Keratinocyte (primary cell): ENCODE results near the gene CEP57L1. TPM values are rescaled to one million over a fixed set of nuclear protein-coding genes. Genes with fewer than 3 reads are reported as not detected.

Source experiments
- DNase-seq: peaks from one replicate; pipeline ENCODE4 v3.0.0-alpha.2; 2011; ENCODE audit warnings: low read depth, missing footprints, low spot score
- FAIRE-seq: peaks from 2 replicates; lab custom pipeline; 2011; peaks lifted over from hg19 to GRCh38; lab: Jason Lieb, UNC
- H2AFZ ChIP-seq: 2 replicates; pipeline ENCODE4 v1.6.0; 2012; ENCODE audit warnings: low read length, control low read depth, inconsistent platforms; ENCODE audit not compliant: control insufficient read depth
- H3K27ac ChIP-seq: 2 replicates; pipeline ENCODE4 v1.5.1; 2011; ENCODE audit warnings: low read length; ENCODE audit not compliant: control insufficient read depth, insufficient read depth
- H3K27me3 ChIP-seq: 3 replicates; pipeline ENCODE4 v1.6.0; 2011; ENCODE audit warnings: low read length; ENCODE audit not compliant: control insufficient read depth, insufficient read depth; ENCODE audit errors: extremely low read depth
- H3K36me3 ChIP-seq, 2 experiments: 2 replicates in 1 of 2; 3 replicates in 1 of 2; pipeline ENCODE4 v1.5.1; 2011; ENCODE audit warnings: low read length in 2 of 2, mild to moderate bottlenecking in 1 of 2; ENCODE audit not compliant: control insufficient read depth in 2 of 2, insufficient read depth in 2 of 2; ENCODE audit errors: extremely low read depth in 1 of 2
- H3K4me1 ChIP-seq: 3 replicates; pipeline ENCODE4 v1.5.1; 2011; ENCODE audit warnings: low read length; ENCODE audit not compliant: control insufficient read depth, insufficient read depth; ENCODE audit errors: extremely low read depth
- H3K4me2 ChIP-seq: 3 replicates; pipeline ENCODE4 v1.6.0; 2011; ENCODE audit warnings: low read depth, low read length; ENCODE audit not compliant: control insufficient read depth, insufficient read depth; ENCODE audit errors: extremely low read depth
- H3K4me3 ChIP-seq, 3 experiments: fragments of 200-600 bp in 1 of 3; sonication (generic) in 1 of 3; 2 replicates in 2 of 3; 3 replicates in 1 of 3; pipeline ENCODE4 v1.5.1; 2011 to 2016; ENCODE audit warnings: low read length in 3 of 3, mild to moderate bottlenecking in 3 of 3, control low read depth in 2 of 3, inconsistent platforms in 1 of 3, low read depth in 1 of 3, mixed read lengths in 1 of 3, mixed run types in 1 of 3, moderate library complexity in 1 of 3; ENCODE audit not compliant: control insufficient read depth in 2 of 3, insufficient read depth in 2 of 3; ENCODE audit errors: extremely low read depth in 1 of 3
- H3K79me2 ChIP-seq: 2 replicates; pipeline ENCODE4 v1.6.0; 2012; ENCODE audit warnings: low read length; ENCODE audit not compliant: control insufficient read depth, insufficient read depth
- H3K9ac ChIP-seq: 3 replicates; pipeline ENCODE4 v1.6.0; 2011; ENCODE audit warnings: low read length; ENCODE audit not compliant: control insufficient read depth, insufficient read depth; ENCODE audit errors: extremely low read depth
- H3K9me1 ChIP-seq: 3 replicates; pipeline ENCODE4 v1.6.0; 2011; ENCODE audit warnings: low read length; ENCODE audit not compliant: control insufficient read depth, insufficient read depth; ENCODE audit errors: extremely low read depth
- H3K9me3 ChIP-seq: 2 replicates; pipeline ENCODE4 v1.5.1; 2012; ENCODE audit warnings: low read depth, low read length; ENCODE audit not compliant: control insufficient read depth
- H4K20me1 ChIP-seq: 3 replicates; pipeline ENCODE4 v1.6.0; 2011; ENCODE audit warnings: low read length; ENCODE audit not compliant: control insufficient read depth, insufficient read depth; ENCODE audit errors: extremely low read depth
- EZH2 ChIP-seq: IDR thresholded peaks from one replicate; pipeline ENCODE4 v1.6.1; 2012; ENCODE audit warnings: inconsistent platforms, mild to moderate bottlenecking, low read length, moderate library complexity
- dilution Hi-C: fragments of 300-500 bp; cut with MboI; formaldehyde crosslinking; loops from one replicate; pipeline ENCODE4 v1.7.0; 2020; ENCODE audit warnings: low sequenced_read_pairs; ENCODE audit not compliant: extremely low pct_ligation_motif_present
- polyA plus RNA-seq, 5 experiments: library from polyadenylated mRNA; depleted of rRNA in 3 of 5; stranded (reverse) in 3 of 5; stranded (forward) in 1 of 5; unstranded in 1 of 5; fragments of >200 nt; gene quantifications; 1 replicate in 1 of 5; 2 replicates in 3 of 5; 3 replicates in 1 of 5; pipeline versions ENCODE4 v1.2.1 to v1.2.3, GENCODE V29; 2011 to 2012; ENCODE audit warnings: missing spikeins in 2 of 5, low read depth in 1 of 5, low replicate concordance in 1 of 5
- TF ChIP-seq, protein P1 (sequence below), 3 experiments: IDR thresholded peaks in 1 of 3; conservative IDR thresholded peaks in 1 of 3; optimal IDR thresholded peaks in 1 of 3; 2 replicates in 2 of 3; 3 replicates in 1 of 3; pipeline versions ENCODE3 to v1.5.1; 2011; ENCODE audit warnings: low read length in 3 of 3, mild to moderate bottlenecking in 3 of 3, moderate library complexity in 2 of 3, control low read depth in 1 of 3, inconsistent platforms in 1 of 3; ENCODE audit not compliant: insufficient read depth in 2 of 3; ENCODE audit errors: extremely low read depth in 1 of 3

Gene CEP57L1
- polyA plus RNA-seq, 1 donor (not counting 4 experiments of a cell fraction or from before 2014, with no cell fraction given), result 14.2 TPM

DNA sequence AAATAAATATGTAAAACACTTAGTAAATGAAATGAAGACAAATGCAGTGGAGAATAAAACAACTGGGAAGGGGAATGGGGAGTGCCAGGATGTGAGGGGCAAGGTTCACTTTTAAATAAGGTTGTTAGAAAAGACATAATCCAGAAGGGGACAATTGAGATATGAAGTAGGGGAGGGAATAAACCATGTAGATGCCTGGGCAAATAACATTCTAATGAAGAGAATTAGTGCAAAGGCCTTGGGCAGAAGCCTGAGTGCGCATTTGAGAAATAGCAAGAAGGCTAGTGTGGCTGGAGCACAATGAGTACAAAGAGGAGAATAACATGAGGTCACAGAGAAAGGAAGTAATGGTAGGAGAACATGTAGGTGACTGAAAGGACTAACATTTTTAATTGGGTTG is 2.4 kb downstream of the CEP57L1 start:
- H2AFZ ChIP-seq, result no peak overlapping the region
- DNase-seq (no peak), FAIRE-seq (no peak)
- H3K4me3 ChIP-seq, result no peak overlapping the region
- no peak overlapping the region for H3K9ac ChIP-seq
- peaks cover 12% of the 10 kb centered on the region for H3K79me2 ChIP-seq
- H3K9me3 ChIP-seq, result no peaks in the 10 kb centered on the region
- H3K9me1 ChIP-seq, result no peaks in the 10 kb centered on the region
- dilution Hi-C loops, result no loop called here
- H3K4me2 ChIP-seq, result no peak overlapping the region
- H3K4me1 ChIP-seq, result peaks cover 4% of the 10 kb centered on the region
- no peak for TF ChIP-seq EZH2
- TF ChIP-seq, protein P1, sequence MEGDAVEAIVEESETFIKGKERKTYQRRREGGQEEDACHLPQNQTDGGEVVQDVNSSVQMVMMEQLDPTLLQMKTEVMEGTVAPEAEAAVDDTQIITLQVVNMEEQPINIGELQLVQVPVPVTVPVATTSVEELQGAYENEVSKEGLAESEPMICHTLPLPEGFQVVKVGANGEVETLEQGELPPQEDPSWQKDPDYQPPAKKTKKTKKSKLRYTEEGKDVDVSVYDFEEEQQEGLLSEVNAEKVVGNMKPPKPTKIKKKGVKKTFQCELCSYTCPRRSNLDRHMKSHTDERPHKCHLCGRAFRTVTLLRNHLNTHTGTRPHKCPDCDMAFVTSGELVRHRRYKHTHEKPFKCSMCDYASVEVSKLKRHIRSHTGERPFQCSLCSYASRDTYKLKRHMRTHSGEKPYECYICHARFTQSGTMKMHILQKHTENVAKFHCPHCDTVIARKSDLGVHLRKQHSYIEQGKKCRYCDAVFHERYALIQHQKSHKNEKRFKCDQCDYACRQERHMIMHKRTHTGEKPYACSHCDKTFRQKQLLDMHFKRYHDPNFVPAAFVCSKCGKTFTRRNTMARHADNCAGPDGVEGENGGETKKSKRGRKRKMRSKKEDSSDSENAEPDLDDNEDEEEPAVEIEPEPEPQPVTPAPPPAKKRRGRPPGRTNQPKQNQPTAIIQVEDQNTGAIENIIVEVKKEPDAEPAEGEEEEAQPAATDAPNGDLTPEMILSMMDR (optimal IDR thresholded peaks at IDR 0.05 in 1 of 3, IDR thresholded peaks at IDR 0.05 in 1 of 3, conservative IDR thresholded peaks at IDR 0.05 in 1 of 3; ENCODE audit: extremely low read depth in 1 of 3, insufficient read depth in 2 of 3, low read length in 3 of 3), result no peak
- H3K36me3 ChIP-seq, result no peaks in the 10 kb centered on the region
- no peaks in the 10 kb centered on the region for H3K27me3 ChIP-seq
- no peak overlapping the region for H3K27ac ChIP-seq
- no peaks in the 10 kb centered on the region for H4K20me1 ChIP-seq

- H3K9ac ChIP-seq, result no peak overlapping the region
- H3K36me3 ChIP-seq, result no peaks in the 10 kb centered on the region
- FAIRE-seq (no peak), DNase-seq (no peak)
- dilution Hi-C loops, result no loop called here
- H3K4me1 ChIP-seq, result no peaks in the 10 kb centered on the region
- no peaks in the 10 kb centered on the region for H4K20me1 ChIP-seq
- no peak overlapping the region for H3K27ac ChIP-seq
- no peak overlapping the region for H2AFZ ChIP-seq
- no peaks in the 10 kb centered on the region for H3K27me3 ChIP-seq
- H3K4me3 ChIP-seq, result no peak overlapping the region
- H3K9me3 ChIP-seq, result no peaks in the 10 kb centered on the region
- no peak overlapping the region for H3K4me2 ChIP-seq
- peaks cover 3% of the 10 kb centered on the region for H3K79me2 ChIP-seq
- no peak for TF ChIP-seq EZH2
- TF ChIP-seq, protein P1 (optimal IDR thresholded peaks at IDR 0.05 in 1 of 3, IDR thresholded peaks at IDR 0.05 in 1 of 3, conservative IDR thresholded peaks at IDR 0.05 in 1 of 3; ENCODE audit: extremely low read depth in 1 of 3, insufficient read depth in 2 of 3, low read length in 3 of 3), result no peak
- H3K9me1 ChIP-seq, result no peaks in the 10 kb centered on the region
Measured at GRCh38 chr6:109102762-109103161, 7.5 kb downstream of the CEP57L1 start.
